HG02943 (cell line): ENCODE results near the gene CHMP4B.

Experiments used
- ATAC-seq: cut with Tn5 transposase; IDR thresholded peaks from one replicate; pipeline ENCODE4 v1.9.1; 2021; ENCODE audit warnings: mild to moderate bottlenecking, low read depth, moderate library complexity; ENCODE audit not compliant: unreplicated experiment

Gene CHMP4B

DNA sequence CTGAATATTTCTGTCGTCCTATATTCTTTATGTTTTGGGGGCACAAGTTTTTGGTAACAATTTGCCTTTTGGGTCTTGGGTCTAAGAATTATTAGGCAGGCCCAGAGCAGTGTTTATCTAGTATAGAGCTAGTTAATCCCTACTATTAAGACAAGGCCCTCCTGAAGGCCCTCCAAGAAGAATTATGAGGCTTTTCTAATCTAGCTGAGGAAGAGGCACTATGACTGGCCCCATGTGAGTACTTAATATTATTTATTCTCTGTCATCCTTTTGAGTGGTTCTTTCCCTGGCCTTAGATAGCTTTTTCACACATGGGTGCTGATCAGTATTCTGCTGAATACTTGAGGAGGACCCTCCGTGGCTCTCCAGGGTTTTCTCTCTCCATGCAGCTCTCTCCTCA lies 25.1 kb downstream of the CHMP4B start:
- ATAC-seq: no peak

DNA sequence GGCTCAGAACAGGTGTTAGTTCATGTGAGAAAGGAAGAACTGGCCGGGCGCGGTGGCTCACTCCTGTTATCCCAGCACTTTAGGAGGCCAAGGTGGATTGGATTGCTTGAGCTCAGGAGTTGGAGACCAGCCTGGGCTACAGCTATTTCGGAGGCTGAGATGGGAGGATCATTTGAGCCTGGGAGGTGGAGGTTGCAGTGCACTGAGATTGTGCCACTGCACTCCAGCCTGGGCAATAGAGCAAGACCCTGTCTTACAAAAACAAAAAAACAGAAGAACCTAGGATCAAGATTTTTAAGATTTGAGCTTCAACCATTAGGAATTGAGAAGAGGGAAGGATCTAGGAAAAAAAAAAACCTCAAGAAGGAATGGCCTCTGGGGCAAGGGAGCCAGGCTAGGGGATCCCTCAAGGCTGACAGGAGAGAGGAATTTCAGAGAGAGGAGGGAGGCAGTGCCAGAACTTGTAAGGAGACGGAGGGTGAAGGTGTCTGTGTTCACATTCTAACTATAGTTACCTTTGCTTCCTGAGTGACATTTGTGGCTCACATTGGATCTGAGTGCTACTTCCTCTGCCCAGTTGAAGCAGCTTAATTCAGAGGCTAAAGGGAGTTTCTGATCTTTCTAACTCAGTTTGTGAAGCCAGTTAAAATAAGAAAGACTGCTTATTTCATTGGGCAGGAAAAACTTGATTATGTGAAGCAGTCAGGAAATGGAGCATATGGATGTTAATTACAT lies 26.1 kb downstream of the CHMP4B start:
- ATAC-seq: no peak

DNA sequence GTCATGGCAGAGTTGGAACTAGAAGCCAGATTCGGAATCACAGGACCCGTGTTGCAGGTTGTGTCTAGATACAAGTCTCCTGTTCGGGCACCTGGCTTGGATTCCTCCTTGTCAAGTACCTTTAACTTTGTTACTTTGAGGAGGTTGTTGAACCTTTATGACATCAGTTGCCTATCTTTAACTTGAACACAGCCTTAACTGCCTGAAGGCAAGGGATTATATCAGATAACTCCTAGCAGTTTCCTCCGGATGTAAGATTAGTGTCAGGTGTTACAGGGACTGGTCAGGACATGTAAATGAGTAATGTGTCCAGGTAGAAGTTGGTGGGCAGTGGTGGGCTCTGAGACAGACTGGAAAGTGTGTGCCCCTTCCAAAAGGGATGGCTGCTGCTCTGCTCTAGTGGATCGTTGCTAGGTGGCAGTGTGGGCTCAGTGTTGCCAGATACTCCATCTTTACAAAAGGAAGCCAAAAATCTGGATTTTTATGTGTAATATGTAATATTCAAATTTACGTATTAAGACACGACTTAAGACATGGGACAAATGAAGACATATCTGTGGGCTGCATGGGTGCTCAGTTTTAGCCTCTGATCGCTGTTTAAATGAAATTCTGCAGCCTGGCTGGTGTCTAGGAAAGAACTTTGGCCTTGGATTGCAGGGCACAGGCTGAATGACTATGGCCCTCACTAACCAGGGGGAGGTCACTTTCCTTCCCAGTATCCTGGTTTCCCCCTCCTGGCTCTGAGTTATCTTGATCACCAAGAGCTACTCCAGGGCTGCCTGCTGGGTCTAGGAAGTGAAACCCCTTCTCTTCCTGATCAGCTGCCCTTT lies 27.1 kb downstream of the CHMP4B start:
- ATAC-seq: no peak

DNA sequence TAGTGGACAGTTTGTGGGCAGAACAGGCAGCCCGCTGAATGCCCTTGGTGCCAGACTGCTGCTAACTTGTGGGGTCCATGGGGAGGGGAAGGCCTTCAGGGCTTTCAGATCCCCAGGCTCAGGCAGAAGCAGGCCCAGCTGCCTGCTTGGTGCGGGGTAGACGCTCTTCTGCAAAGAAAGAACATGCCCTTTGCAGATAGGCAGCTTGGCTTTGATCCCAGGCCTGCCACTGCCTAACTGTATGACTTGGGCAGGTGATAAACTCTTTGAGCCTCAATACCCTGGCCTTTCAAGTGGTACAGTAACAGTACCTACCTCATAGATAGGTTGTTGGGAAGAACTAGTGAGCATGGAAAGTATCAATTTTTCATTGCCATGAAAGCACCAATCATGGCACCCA lies 28.4 kb downstream of the CHMP4B start:
- ATAC-seq: no peak

DNA sequence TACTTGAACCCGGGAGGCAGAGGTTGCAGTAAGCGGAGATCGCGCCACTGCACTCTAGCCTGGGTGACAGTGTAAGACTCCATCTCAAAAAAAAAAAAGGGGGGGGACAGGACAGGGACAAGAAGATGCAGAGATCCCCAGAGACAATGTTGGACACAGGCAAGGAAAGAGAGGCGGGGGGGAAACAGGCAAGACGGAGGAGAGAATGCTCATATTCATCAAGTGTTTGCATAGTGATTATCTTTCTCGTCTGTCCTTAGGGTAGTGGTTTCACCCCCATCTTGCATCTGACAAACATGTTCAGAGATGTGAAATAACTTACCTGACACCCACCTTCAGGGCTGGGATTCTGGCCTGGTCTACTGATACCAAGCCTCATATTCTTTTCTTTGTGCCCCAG lies 29.0 kb downstream of the CHMP4B start:
- ATAC-seq: no peak

DNA sequence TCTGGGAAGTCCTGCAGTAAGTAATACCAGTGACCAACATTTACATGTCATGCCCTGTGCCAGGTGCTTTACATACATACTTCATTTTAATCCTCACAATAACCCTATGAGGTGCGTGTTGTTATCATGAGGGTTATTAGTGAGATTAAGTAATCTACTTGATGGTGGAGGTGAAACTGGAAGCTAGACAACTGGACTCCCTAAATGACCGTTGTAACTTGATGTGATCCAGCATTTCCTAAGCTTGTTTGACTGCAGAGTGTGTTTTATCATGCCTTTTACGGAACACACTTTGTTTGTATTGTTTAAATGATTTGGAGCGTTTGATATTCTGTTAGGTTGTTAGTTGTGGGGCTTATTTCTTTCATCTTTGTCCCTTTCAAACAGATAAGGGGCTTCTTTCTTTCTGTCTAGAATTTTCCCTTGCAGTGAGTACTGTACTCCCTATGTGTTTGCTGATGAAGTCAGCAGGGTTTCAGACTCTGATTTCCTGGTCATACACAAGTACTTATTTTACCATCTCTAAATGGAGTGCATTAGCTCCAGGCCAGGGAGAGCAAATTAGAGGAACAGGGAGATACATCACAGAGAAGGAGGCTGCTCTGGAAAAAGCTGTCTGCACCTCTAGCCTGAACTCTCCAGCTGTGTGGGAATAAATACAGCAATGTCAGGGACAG lies 29.7 kb downstream of the CHMP4B start:
- no peak for ATAC-seq

DNA sequence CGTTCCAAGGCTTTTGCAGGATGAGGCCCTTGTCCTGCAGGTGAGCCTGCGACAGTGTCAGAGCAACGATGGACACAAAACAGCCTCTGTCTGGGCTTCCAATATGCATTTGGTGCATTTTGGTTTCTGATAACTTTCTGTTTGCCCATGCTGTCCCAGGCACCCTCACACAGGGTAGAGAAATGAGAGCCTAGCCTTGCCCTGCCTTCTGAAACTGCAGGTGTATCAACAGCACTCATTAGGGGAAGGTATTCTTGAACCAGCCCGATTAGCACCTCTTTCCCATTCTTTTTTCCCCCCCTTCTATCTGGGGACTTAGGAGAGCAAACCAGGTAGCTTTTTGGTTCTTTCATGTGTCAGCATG lies 30.3 kb downstream of the CHMP4B start:
- no peak for ATAC-seq

DNA sequence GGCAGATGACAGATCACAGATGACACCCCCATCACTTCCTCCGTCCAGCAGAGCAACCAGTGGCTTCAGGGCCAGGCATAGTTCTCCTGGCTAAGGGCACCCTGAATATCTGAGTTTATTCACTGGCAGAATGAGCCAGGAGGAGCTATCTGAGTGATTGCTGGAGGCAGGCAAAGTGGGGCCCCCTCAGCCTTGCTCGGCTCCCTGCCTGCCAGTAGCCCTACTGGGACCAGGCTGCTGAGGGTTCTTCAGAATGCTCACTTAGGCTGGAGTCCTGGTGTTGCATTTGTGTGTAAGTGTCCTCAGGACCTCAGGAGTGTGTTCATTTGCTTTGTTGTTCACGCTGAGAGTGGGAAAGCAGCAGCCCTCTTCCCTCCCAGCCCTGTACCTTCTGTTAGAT lies 31.2 kb downstream of the CHMP4B start:
- no peak for ATAC-seq

DNA sequence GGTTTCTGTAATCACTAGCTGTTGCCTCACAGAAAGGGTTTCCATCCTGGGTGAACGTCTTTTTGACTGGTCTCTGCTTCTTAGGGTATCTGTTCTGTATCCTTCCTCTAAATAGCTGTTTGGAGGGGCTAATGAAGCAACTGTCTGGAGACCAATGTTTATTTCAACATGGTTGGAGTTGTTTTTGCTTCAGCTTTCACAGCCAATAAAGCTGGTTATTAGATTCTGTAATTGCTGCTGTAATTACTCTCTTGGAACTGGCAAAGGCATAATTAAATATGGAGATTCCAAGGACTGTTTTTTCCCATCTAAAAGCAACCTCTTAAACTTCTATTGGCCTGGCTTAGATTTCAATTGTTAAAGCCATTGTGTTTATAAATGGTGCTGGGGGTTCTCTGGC lies 31.9 kb downstream of the CHMP4B start:
- ATAC-seq: no peak

DNA sequence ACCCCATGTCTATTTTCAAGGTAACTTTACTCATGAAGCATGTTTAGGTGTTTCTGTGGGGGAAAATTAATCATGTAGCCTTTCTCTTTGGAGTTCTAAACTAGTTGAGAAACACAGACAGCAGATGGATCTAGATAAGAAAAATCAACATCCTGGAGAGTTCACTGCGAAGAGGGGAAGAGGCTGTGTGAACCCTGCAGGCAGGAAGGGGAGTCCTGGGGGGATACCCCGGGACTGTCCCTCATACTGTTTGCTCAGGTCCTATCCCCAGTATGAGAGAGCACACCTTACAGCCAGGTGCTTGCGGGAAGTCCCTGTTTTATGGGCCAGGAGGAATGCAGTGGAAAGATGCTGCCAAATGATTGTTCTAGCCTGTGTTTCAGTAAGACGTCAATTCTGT lies 32.7 kb downstream of the CHMP4B start:
- ATAC-seq: no peak

DNA sequence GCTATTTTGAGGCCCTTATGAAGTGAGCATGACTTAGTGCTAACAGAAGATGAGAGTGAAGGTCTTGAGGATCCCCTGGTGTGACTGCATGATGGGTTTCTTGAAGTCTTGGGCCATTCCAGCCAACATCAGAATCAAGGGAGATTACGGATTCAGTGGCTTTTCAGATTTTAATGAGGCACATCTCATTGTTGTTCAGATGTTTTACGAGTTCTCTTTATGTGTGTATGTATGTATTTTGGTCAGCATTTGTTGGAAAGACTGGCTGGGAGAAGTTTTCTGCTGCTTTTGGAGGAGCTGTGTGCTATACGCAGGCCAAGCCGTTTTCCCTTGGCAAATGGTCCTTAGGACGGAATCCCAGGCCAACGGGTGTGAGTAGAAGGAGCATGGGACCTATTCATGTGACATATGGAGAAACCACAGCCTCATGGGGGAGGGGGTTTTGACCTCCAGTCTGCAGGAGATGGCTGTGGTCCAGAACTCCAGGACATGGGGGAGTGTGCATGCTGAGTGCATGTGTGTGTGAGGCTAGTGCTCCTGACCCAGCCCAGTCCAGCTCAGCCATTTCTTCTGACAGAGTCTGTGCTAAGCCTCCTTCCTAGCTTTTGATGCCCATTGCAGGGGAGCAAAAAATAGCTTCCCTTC lies 35.3 kb downstream of the CHMP4B start:
- ATAC-seq: no peak

DNA sequence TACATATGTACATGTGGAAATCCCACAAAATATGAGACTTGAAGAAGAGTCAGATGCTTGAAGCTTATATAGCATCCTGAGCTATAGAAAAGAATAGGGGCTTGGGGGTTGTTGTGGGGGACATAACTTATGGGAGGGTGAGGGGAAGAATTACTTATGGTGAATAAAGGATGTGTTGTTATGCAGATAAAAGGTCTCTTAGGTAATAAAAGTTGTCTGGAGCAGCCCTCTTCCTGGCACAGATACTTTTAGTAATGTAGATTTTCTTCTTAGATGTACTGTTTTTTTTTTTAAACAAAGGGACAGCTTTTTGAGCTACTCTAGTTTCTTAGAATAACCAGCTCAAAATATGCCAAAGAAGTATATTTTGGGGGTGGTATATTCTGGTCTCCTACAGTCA lies 35.9 kb downstream of the CHMP4B start:
- no peak for ATAC-seq

DNA sequence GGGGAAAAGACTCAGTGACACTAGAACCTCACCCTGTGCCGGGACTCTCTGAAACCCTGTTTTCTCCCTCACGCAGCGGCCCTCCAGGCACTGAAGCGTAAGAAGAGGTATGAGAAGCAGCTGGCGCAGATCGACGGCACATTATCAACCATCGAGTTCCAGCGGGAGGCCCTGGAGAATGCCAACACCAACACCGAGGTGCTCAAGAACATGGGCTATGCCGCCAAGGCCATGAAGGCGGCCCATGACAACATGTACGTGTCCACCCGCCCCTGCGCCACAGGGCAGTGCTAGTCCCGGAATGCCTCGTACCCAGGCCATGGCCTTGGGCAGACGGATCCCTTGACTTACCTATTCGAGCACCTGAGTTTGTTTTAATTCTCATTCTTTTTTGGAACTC lies 37.2 kb downstream of the CHMP4B start:
- no peak for ATAC-seq

DNA sequence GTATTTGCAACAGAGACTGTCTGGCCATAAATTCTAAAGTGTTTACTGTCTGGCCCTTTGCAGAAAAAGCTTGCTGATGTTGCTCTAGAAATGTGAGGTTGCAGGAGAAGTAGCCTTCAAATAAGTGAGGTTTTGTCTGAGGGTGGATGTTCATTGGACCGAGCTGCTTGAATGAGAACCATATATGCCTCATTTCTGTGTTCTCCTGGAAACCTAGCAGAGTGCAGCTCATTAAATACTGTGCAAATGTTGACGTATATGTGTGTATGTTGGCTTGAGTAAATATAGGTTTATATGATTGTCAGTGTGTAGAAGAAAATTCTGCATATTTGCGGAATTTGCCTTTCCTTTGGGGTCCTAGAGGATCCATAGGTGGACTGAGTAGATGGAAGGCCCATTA lies 39.0 kb downstream of the CHMP4B start:
- ATAC-seq: no peak

DNA sequence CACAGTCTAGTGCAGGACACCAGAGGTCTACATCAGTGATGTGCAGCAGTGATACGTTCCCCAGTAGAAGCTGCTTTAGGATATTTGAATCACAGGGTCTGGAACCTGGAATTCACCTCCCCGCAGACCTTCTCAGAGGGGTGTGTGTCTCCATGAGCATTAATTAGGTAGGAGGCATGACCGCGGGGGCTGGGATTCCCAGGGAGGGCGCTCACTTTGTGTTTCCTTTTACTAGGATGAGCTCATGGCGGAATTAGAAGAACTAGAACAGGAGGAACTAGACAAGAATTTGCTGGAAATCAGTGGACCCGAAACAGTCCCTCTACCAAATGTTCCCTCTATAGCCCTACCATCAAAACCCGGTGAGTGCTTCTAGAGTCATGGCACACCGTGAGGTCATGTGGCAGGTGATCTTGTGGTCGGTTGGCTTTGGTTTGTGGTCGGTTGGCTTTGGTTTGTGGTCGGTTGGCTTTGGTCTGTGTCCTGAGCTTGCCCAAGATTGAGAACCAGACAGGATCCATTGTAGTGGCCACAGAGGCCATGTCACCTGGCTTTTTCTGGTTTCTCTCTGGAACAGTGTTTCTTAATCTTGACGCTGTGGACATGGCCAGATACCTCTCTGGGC lies 40.8 kb downstream of the CHMP4B start:
- no peak for ATAC-seq

DNA sequence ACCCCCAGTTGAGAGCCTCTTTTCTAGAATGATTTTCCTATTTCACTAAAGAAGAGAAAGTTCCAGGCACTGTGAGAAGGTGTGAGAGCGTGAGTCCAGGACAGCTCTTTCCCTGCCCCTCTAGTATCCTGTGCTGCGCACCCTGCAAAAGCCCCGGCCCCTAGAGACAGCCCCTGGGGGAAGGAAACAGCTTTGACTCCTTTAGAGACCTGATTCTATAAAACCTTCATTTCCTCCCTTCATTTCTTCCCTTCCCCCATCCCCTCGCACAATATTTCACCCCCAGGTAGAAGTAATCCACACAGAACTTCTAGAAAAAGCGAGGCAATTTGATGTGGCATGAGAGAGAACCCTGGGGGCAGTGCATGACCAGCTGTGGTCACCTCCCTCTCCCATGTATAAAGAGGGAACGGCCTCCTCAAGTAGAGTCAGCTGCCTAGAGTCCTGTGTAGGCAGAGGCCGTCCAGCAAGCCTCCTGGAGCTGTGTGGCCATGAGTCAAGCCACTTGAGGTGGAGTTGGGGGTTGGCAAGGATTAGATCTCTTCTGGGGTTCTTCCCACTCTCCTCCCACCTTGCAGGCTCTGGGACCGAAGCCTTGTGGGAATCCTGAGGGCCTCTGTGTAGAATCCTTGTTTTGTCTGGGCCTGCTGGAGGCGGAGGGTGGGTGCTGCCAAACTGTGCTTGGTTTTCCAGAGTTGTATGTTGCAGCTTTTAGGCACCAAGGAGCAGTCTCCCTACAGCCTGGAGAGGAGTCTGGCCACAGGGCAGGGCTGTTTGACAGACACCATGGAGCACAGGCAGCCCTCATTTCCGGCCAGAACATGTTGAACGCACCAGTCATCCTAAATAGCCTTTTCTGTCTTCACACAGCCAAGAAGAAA lies 41.7 kb downstream of the CHMP4B start:
- ATAC-seq: no peak

DNA sequence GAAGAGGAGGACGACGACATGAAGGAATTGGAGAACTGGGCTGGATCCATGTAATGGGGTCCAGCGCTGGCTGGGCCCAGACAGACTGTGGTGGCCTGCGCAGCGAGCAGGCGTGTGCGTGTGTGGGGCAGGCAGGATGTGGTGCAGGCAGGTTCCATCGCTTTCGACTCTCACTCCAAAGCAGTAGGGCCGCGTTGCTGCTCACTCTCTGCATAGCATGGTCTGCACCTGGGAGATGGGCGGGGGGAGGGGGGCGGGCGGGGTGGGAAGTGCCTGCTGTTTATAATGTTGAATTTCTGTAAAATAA lies 42.3 kb downstream of the CHMP4B start:
- ATAC-seq: no peak

DNA sequence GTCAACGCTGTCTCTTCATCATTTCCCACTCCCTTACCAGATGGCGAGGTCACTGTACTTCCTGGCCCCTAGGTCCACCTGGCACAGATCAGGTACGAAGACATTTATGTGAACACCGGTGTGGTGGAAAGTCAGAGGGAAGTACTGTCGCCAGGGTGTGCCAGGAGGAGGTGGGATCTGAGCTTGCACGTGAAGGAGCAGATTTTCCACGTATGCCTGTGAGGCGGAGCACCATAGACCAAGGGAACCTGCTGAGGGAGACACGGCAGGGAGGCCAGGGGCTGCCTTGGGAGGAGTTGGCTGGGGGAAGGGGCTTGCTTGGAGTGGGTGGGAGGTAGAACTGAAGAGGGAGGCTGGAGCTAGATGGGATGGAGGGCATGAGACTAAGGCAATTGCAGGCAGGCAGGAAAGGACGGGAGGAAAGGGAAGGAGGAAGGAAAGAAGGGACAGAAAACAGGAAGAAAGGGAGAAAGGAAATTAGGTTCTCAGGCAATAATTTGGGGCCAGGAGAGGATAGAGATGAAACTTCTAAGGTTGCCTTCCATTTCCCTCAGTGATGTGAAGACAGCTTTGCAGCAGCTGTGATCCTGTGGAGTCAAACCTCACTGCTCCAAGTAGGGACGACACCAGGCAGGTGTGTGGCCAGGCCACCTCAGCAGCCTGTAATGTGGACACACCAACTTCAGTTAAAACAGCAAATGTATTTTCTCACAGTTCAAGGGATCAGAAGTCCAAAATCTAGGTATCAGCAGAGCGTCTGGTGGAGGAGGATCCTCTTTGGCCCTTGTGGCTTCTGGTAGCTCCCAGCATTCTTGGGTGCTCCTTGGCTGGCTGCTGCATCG lies 46.8 kb downstream of the CHMP4B start:
- no peak for ATAC-seq

DNA sequence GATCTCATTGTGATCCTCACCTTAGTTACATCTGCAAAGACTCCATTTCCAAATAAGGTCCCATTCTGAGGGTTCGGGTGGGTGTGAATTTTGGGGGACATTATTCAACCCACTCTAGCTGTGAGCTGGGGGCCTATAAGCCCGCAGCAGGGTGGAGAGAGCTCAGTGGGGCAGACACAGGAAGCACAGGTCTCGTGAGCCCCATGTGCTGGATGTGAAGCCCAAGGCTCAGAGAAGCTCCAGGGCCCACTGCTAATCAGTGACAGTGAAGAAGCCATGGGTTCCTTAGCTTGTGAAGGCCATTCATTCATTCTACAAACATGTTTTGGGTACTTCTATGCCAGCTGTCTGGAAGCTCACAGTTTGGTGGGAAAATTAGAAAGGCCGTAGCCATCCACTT lies 47.5 kb downstream of the CHMP4B start:
- no peak for ATAC-seq
